Activated gamma-delta T cell treated with Interleukin-2 at 50 U/mL for 16 hours (primary cell): Measurements from ENCODE around the gene TBC1D5.

Source experiments
- DNase-seq: peaks from one replicate; pipeline ENCODE4 v3.0.0-alpha.2; 2020

Gene TBC1D5

GRCh38 chr3:17333893-17334292 is 408.5 kb downstream of the TBC1D5 start:
- no peak for DNase-seq

GRCh38 chr3:17333446-17333845 is 409.0 kb downstream of the TBC1D5 start:
- DNase-seq = no peak

GRCh38 chr3:17330660-17331059 is 411.8 kb downstream of the TBC1D5 start:
- DNase-seq = no peak

- DNase-seq = no peak
Measured at GRCh38 chr3:17329927-17330326, 412.5 kb downstream of the TBC1D5 start.

- DNase-seq = no peak
Measured at GRCh38 chr3:17322106-17322793, 420.2 kb downstream of the TBC1D5 start.

- no peak for DNase-seq
Measured at GRCh38 chr3:17320266-17320665, 422.2 kb downstream of the TBC1D5 start.

- no peak for DNase-seq
Measured at GRCh38 chr3:17315897-17316296, 426.5 kb downstream of the TBC1D5 start.

GRCh38 chr3:17314171-17314570 is 428.3 kb downstream of the TBC1D5 start:
- no peak for DNase-seq

- DNase-seq = no peak
Measured at GRCh38 chr3:17313746-17314145, 428.7 kb downstream of the TBC1D5 start.

- DNase-seq = no peak
Measured at GRCh38 chr3:17310983-17311382, 431.4 kb downstream of the TBC1D5 start.

GRCh38 chr3:17307887-17308286 is 434.5 kb downstream of the TBC1D5 start:
- no peak for DNase-seq

- no peak for DNase-seq
Measured at GRCh38 chr3:17307482-17307881, 434.9 kb downstream of the TBC1D5 start.

- DNase-seq = no peak
Measured at GRCh38 chr3:17304969-17305368, 437.5 kb downstream of the TBC1D5 start.

GRCh38 chr3:17302774-17303173 is 439.7 kb downstream of the TBC1D5 start:
- no peak for DNase-seq

GRCh38 chr3:17302170-17302569 is 440.3 kb downstream of the TBC1D5 start:
- no peak for DNase-seq

GRCh38 chr3:17301271-17301670 is 441.2 kb downstream of the TBC1D5 start:
- no peak for DNase-seq

- DNase-seq = no peak
Measured at GRCh38 chr3:17300441-17300840, 442.0 kb downstream of the TBC1D5 start.

- no peak for DNase-seq
Measured at GRCh38 chr3:17298038-17298437, 444.4 kb downstream of the TBC1D5 start.

- DNase-seq = no peak
Measured at GRCh38 chr3:17292556-17292955, 449.9 kb downstream of the TBC1D5 start.

GRCh38 chr3:17290894-17291293 is 451.5 kb downstream of the TBC1D5 start:
- no peak for DNase-seq

- no peak for DNase-seq
Measured at GRCh38 chr3:17288839-17289399, 453.5 kb downstream of the TBC1D5 start.

GRCh38 chr3:17287006-17287689 is 455.3 kb downstream of the TBC1D5 start:
- no peak for DNase-seq

GRCh38 chr3:17278006-17278405 is 464.4 kb downstream of the TBC1D5 start:
- no peak for DNase-seq

GRCh38 chr3:17266846-17267245 is 475.6 kb downstream of the TBC1D5 start:
- DNase-seq = no peak
